SKM-1 (cell line): ENCODE data around the gene SMIM38.

Experiments
- DNase-seq: peaks from one replicate; lab custom pipeline; 2025; ENCODE audit not compliant: unreplicated experiment; lab: John Stamatoyannopoulos, UW

SMIM38 gene

DNA sequence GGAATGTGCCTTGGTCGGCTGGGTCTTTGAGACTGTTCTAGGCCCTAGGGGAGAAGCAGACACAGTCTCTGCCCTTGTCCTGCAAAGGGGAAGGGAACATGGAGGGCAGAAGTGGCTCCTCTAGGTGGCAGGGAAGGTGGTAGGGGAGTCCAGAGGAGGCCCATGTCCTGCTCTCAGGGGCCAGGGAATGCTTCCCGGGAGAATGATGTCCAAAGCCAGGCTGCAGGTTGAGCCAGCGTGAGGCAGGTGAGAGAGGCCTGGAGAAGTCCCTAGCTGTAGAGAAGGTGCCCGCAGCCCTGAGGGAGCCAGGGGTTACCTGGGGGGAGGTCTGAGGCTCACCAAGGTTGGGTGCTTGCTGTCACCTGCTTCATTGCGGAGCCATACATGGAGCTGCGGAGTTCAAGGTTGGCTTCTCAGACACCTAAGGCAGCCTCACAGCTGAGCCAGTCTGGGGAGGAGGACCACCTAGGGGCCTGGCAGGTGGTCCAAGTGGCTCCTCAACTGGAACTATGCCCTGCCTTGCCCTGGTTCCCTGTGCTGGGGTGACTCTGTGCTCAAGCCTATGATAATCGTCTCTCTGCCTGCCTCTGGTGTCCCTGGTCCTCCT lies 46.1 kb downstream of the SMIM38 start:
- DNase-seq = no peak

DNA sequence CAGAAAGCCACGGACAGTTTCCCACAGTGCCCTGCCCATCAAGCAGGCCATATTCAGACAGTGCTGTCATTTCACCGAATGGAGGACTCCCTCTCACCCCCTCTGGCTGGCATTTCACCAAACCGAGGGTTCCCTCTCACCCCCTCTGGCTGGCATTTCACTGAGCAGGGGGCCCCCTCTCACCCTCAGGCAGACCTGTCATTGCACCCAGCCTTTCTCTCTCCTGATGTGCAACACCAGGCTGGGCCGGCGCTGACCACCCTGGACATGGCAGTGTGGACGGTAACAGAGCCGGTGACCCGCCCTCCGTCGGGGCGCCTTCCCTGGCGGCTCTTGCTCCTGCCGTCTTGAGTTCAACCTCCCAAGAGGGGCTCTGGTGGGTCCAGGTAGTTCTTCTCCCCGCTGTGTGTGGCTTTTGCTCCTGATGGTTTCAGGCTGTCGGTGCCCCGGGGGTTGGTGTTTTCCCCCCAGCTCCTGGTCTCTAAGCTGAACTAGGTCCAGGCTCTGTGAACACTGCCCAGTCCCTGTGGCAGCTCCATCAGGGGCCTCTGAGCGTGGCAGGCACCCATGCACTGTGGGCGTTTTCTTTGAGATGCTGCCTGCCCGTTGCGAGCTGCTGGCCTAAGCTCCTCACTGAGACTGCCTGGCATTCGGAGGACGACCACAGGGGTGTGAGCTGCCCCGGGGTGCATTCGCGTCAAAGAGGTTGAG lies 46.9 kb downstream of the SMIM38 start:
- DNase-seq = no peak

DNA sequence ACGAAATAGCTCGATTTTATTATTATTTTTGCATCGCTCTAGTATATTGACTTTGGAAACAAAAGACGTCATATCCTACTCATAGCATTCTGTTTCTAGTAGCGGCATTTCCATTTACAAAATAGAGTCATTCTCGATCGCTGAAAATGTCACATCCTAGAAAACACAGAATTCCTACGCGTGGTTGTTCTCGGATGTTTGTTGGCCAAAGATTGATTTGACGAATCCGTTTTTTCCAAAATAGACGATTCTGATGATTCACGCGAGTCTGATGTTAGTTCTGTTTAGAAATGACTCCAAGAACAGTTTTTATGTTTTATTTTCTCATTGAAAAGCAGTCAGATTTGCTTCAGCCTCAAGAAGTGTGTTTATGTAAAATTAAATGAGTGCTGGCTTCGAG lies 47.6 kb downstream of the SMIM38 start:
- no peak for DNase-seq

DNA sequence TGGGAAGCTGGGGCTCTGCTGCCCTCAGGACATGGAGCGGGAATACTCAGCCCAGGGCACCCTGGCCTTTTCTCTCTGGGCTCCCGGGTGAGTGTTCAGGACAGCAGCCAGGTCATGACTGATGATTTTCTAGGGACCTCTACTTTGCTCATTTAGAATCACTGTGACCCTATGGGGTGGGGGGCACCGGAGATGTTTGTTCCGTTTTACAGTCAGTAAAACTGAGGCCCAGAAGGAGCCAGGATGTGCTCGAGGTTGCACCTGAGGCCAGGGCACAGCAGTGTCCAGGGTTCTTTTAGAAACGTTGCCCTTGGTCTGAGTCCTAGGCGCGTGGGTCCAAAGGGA lies 48.1 kb downstream of the SMIM38 start:
- no peak for DNase-seq

DNA sequence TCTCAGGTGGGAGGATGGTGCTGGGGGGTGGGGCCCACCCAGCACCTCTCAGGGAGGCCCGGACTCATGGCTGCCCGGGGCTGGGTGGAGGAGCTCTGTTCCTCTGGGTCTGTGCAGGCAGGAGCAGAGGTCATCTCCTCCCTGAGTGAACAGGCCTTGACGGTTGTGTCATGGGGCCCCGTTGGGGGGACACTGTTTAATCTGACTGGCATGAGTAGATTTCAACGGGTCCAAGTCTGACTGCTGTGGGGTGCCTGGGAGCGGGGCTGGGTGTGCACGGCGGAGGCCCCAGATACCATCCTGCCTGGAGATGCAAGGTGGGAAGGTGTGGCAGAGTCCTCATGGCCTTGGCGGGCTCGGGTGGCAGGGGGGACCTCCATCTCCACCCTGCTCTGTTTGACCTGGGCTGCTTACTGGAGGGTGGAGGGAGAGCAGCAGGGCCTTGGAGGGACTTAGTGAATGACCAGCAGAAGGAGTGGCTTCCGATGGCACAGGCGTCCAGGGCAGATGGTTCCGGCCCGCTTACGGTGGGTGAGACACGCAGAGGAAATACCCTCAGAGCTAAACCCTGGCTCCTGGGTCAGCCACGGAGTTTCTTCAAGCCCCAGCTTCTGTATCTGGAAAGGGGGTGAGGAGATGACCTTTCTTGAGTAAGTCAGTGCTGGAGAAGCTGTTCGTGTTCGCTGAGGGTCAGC lies 48.7 kb downstream of the SMIM38 start:
- no peak for DNase-seq

DNA sequence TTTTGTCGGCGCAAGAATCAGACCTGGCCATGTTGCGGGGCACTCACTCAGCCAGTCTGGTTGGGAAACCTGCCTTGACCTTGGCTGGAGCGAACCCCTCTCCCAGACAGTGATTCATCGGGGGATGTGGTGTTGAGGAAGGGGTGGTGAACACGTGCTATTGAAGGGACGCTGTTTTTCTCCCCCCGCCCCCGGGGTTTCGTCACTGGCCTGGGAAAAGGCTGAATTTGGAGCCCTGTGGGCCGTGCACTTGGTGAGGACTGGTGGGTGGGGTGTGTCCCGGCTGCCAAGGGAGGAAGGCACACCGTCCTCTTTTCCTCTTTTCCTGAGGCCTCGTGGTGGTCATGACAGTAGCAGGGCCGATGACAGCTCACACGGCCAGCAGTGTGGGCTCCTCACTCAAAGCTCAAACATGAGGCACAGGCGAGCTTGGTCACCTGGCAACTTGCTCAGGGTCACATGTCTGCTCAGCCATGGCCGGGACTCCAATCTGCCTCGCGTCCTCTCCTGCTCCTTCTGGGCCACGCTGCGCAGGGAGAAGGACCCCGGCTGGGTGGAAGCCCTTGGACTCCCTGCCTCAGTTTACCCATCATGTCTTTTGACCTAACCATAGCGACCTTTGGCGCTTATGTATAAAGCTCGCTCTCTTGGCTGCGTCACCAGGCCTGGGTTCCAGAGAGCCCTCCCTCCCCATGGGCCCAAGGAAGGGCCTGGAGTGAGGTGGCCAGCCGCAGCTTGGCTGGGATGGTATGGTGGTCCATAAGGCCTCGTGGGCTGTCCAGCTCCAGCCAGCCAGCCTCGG lies 49.4 kb downstream of the SMIM38 start:
- no peak for DNase-seq
